Endometrial microvascular endothelial cells (primary cell): ENCODE results near the gene MAPK1. TPM values are rescaled to one million over a fixed set of nuclear protein-coding genes. Genes with fewer than 3 reads are reported as not detected.
"Not testable (repeated sequence)": the region's sequence is repeated elsewhere in the genome, so short reads cannot be mapped to it uniquely, and the experiment has no call there.

Experiments
- in situ Hi-C: cut with HindIII; loops from 2 replicates; pipeline ENCODE4 v1.10.0; 2017; ENCODE audit warnings: low sequenced_read_pairs, low pct_unique_long_range_greater_than_20kb; ENCODE audit errors: inconsistent ontology term
- total RNA-seq: library from RNA; depleted of rRNA; stranded (reverse); fragments of >200 nt; gene quantifications from one replicate; pipeline ENCODE4 v1.2.3, GENCODE V29; 2015; ENCODE audit errors: inconsistent ontology term

The MAPK1 gene
- total RNA-seq, 1 donor from 2014 or later = 68.0 TPM

GRCh38 chr22:21766691-21767462, 100.6 kb downstream of the MAPK1 start:
- in situ Hi-C loops = no loop called here

GRCh38 chr22:21765909-21766529, 101.4 kb downstream of the MAPK1 start:
- in situ Hi-C loops = no loop called here

- in situ Hi-C loops = no loop called here
These were observed 103.2 kb downstream of the MAPK1 start for GRCh38 chr22:21764038-21764804.

- in situ Hi-C loops = no loop called here
These were observed 104.5 kb downstream of the MAPK1 start for GRCh38 chr22:21762712-21763581.

GRCh38 chr22:21761994-21762680, 105.3 kb downstream of the MAPK1 start:
- in situ Hi-C loops = no loop called here

- in situ Hi-C loops = no loop called here
These were observed 106.4 kb downstream of the MAPK1 start for GRCh38 chr22:21761086-21761485.

- in situ Hi-C loops = no loop called here
These were observed 106.8 kb downstream of the MAPK1 start for GRCh38 chr22:21760640-21761039.

- in situ Hi-C loops = no loop called here
These were observed 107.6 kb downstream of the MAPK1 start for GRCh38 chr22:21759646-21760376.

GRCh38 chr22:21759093-21759492, 108.4 kb downstream of the MAPK1 start:
- in situ Hi-C loops = no loop called here

GRCh38 chr22:21758091-21758864, 109.2 kb downstream of the MAPK1 start:
- in situ Hi-C loops = no loop called here

GRCh38 chr22:21755851-21756284, 111.6 kb downstream of the MAPK1 start:
- in situ Hi-C loops = no loop called here

GRCh38 chr22:21754523-21754922, 112.9 kb downstream of the MAPK1 start:
- in situ Hi-C loops = no loop called here

GRCh38 chr22:21753374-21754111, 113.9 kb downstream of the MAPK1 start:
- in situ Hi-C loops = no loop called here

- in situ Hi-C loops = no loop called here
These were observed 115.2 kb downstream of the MAPK1 start for GRCh38 chr22:21752276-21752675.

- in situ Hi-C loops = no loop called here
These were observed 121.5 kb downstream of the MAPK1 start for GRCh38 chr22:21745948-21746347.

GRCh38 chr22:21744917-21745316, 122.5 kb downstream of the MAPK1 start:
- in situ Hi-C loops = not testable (repeated sequence)
